HL-60 (cell line): Measurements from ENCODE around the gene RPRD1B.

Source experiments
- GABPA ChIP-seq: IDR thresholded peaks from 2 replicates; pipeline ENCODE4 v1.6.1; 2012; ENCODE audit warnings: low read depth
- POLR2AphosphoS5 ChIP-seq: IDR thresholded peaks from 2 replicates; pipeline ENCODE4 v1.6.1; 2012; ENCODE audit warnings: low read depth
- SPI1 ChIP-seq: IDR thresholded peaks from 2 replicates; pipeline ENCODE4 v1.6.1; 2012; ENCODE audit warnings: low read depth, mild to moderate bottlenecking, borderline replicate concordance
- TF ChIP-seq, protein P1 (sequence below): IDR thresholded peaks from one replicate; pipeline ENCODE4 v1.5.1; 2011; ENCODE audit warnings: low read length, control low read depth, inconsistent platforms; ENCODE audit not compliant: insufficient read depth

GRCh38 chr20:38095017-38095686 lies 61.6 kb downstream of the RPRD1B start:
- TF ChIP-seq, protein P1, sequence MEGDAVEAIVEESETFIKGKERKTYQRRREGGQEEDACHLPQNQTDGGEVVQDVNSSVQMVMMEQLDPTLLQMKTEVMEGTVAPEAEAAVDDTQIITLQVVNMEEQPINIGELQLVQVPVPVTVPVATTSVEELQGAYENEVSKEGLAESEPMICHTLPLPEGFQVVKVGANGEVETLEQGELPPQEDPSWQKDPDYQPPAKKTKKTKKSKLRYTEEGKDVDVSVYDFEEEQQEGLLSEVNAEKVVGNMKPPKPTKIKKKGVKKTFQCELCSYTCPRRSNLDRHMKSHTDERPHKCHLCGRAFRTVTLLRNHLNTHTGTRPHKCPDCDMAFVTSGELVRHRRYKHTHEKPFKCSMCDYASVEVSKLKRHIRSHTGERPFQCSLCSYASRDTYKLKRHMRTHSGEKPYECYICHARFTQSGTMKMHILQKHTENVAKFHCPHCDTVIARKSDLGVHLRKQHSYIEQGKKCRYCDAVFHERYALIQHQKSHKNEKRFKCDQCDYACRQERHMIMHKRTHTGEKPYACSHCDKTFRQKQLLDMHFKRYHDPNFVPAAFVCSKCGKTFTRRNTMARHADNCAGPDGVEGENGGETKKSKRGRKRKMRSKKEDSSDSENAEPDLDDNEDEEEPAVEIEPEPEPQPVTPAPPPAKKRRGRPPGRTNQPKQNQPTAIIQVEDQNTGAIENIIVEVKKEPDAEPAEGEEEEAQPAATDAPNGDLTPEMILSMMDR = no peak
- no peak for TF ChIP-seq POLR2AphosphoS5
- no peak for TF ChIP-seq GABPA
- no peak for TF ChIP-seq SPI1
